NCI-H1092 (cell line): ENCODE measurements around the gene ARHGAP15.

Source experiments
- DNase-seq: peaks from one replicate; lab custom pipeline; 2025; lab: John Stamatoyannopoulos, UW

The ARHGAP15 gene

DNA sequence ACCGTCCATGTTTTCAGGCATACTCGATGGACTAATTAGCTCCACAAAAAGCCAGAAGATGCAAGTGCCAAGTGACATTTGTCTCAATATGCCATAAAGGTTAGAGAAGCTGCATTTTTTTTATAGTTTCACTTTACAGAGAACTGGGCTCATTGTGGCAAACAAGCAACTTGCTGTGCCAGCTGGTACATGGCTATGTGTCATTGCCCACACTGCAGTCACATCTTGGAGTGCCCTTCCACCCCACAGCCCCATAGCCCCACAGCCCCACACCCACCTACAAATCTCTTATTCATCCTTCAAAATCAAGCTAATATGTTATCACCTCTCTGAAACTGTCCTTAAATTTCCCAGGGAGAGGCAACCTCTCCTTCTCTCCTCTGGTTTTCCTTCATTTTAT is 451.9 kb downstream of the ARHGAP15 start:
- DNase-seq, result no peak

DNA sequence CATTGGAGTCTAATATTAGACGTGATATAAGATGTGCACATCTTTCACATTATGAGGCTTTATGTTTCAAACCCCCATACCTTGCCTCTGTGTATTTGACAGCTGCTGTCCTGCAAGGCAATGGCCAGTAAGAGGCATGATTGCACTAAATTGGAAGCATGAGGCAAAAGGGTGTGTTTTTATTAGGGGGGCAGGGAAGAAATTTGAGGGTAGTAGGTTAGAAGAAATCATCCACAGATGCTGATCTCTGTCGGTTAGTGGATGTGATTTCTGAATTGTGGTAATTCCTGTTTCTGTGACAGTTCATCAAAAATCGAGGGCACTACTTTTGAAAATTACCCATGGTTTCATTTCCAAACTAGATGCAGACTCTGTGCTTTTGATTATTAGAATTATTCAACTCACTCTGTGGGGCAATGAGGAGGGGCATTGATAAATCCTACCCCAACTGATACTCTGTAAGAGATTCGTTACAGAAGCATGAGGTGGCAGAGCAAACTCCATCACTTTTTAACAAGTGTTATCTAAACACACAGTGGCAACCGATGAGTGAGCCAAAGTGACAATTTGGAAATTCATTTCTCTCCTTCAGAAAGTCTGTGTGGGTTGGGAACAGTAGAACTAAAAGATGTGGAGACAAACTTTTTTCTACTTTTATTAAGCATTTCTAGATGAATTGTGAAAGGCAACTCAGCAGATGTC is 453.0 kb downstream of the ARHGAP15 start:
- no peak for DNase-seq

DNA sequence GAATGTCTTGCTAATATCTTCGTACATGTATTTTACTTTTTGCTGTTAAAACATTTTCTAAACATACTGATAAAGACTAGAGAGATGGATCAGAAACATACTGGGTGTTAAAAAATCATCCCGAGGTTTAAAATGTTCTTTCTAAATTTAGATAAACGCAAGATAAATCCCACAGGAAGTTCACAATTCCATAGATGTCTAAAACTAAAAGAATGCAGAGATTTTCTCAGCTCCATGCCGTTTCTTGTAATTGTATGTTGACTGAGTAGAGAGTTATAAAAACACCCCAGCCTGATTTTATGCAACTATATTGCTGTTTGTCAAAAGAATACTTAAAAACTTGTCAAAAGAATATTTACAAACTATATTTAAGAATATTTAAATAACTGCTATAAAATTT is 455.7 kb downstream of the ARHGAP15 start:
- no peak for DNase-seq

DNA sequence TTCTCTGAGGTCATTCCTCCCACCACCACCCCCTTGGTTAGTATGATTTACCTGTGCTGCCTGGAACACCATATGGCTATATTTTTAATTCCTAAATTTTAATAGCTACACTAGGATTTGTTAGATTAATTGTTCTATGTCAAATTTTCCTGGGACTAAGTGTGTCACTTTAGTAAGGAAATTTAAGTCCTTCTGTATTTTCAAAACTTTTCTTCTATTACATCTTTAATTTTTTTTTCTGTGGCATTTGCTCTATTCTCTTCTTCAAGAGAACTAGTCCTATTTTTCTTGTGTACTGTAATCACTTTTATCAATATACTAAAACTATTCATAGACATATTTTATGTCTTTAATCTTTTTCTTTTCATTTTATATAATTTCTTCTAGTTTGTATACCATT is 456.9 kb downstream of the ARHGAP15 start:
- no peak for DNase-seq

DNA sequence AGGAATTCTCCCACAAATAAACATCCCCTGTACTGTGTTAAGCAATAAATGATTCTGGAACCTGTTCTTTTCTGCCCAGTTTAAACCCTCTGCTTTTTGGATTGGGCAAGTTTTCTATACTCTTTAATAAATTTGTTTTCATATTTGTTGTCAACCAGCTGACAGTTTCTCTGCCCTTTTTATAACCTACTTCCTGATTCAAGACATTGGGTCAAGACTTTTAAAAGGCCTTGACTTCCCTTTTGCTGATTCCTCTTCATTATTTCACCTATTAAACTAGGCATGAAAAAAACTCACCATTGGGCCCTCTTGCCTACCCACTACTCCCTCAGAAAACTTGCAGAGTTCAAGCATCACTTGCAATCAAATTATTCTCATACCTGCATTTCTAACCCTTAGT is 459.5 kb downstream of the ARHGAP15 start:
- DNase-seq, result no peak

DNA sequence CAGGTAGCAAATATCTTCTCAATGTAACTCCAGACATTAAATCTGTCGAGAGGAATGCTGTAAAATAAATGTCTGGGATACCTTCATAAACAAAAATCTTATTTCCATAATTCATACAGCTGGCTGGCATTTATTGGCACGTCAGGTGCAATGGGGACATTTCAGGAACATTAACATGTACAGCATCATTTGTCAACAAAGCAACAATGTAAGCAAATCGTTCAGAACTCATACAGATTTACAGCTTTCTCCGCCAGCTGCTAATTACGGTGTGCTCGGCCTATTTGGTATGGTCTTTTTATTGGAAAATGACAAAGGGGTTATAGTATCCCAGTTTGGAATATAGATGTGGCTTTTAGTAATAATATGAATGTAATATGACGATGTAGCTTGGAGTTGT is 464.9 kb downstream of the ARHGAP15 start:
- DNase-seq, result no peak

DNA sequence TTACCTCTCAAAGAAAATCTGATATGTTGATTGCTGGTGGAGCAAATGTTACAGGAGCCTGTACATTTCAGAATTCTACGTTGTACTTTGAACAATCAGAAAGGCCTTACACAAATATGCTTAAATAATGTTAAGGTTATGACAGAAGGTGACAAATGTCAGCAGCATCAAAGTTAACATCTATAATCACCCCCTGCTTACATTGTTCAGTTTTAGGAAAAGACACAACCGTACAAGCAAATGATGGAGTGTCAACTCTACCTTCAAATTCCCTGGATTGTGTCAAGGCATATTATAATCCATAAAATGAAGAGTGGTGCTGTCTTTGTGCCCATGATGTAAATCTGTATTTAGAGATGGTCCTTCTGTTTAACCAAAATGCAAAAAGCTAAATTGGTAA is 465.5 kb downstream of the ARHGAP15 start:
- no peak for DNase-seq

DNA sequence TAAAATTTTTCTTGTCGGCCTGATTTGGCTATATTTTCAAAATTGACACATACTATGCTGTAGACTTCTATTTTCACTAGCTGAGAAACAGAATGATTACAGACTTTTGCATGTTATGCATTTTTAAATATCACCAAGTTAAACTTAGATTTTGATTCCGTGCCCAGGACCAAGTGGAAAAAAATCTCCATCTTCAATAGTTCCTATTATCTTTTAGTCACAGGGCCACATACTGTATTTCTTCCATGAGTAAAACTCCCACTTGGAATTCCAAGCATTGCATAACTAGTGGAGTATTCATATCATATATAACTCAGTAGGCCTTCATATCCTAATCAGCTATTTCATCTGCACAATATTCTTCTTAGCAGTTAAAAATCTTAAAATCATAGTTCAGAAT is 470.9 kb downstream of the ARHGAP15 start:
- DNase-seq, result no peak

DNA sequence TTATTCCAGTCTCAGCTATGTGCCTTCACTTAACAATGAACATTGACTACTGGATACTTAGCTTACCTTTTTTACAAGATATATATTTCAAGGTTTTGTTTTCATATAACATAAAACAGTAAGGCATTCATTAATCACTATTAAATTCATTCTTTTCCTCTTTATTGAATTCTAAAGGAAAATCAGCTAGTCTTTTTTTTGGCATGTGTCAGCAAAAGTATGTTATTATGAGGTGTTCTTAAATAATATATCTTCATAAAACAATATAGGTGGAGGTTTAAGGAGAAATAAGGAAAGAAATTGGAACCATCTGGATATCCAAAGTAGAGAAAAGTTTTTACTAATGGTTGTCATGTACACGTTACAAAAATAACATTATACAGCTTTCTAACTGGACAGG is 472.6 kb downstream of the ARHGAP15 start:
- no peak for DNase-seq

DNA sequence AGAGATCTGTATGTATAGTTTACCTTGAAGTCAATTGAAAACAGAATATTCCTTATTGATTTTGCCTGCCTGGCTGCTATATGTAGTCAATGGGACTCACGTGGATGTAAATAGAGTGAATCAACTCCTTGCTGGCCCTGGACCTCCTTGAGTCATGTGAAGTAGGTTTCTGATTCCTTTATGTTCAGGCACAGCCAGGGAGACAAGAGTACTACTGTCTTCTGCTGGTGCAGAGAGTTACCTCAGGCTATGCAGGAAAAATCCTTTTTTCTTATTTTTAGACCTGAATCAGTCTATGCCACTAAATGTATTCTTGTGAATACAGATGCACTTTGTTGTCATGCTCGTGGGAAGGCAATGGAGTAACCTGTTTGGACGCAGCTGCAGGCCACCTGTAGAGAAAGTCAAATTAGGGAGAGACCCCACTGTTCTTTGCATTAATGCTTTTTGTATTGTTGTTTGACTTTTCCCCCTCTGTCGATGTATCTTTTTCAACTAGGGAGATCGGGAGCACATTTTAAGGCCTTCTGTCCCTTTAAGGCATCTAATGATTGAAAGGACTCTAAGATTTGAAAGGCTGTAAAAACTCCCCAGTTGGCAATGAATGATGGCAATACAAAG is 473.9 kb downstream of the ARHGAP15 start:
- no peak for DNase-seq

DNA sequence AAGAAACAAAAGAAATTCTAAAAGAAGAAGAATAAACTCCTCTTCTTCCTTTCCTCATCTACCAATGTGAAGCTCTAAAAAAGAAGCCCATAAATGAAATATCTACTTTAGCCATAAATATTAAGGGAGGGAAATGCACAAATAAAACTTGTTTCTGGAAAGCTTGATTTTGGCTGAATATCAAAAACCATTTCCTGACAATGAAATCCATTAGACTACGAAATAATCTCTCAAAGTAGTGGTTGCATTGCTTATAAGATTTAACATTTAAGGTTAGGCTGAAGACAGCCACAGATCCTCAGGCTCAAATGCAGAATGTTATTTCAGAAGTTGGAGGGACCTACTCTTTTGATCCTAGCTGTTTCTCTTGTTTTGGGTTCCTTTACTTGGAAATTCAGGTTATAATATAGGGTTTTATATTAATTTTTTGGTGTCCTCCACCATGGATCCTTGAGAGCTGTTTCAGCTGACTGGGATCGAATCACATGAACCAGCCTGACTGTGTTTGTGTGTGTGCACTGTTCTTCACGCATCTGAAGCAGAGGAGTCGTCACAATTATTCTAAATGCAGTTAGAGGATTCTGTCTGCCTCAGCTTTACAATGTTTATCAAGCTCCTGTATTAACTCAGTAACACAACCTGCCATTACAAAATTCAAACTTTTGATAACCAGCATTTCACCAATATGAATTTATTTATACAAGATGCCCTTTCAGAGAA is 474.8 kb downstream of the ARHGAP15 start:
- no peak for DNase-seq

DNA sequence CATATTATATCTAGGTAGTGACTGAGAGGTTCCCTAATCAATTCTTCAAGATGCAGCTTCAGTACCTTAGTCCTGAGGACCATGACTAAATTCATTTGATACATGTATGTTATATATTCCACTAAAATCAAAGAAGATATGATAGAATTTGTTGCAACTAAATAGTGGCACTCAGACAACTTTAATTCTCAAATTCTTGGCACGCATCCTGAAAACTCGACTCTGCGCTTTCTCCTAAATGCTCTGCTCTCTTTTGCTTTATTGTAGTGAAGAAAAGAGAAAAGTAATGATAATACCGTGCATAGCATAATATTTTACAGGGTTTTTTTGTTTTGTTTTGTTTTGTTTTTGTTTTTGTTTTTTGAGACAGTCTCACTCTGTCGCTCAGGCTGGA is 475.3 kb downstream of the ARHGAP15 start:
- DNase-seq, result no peak

DNA sequence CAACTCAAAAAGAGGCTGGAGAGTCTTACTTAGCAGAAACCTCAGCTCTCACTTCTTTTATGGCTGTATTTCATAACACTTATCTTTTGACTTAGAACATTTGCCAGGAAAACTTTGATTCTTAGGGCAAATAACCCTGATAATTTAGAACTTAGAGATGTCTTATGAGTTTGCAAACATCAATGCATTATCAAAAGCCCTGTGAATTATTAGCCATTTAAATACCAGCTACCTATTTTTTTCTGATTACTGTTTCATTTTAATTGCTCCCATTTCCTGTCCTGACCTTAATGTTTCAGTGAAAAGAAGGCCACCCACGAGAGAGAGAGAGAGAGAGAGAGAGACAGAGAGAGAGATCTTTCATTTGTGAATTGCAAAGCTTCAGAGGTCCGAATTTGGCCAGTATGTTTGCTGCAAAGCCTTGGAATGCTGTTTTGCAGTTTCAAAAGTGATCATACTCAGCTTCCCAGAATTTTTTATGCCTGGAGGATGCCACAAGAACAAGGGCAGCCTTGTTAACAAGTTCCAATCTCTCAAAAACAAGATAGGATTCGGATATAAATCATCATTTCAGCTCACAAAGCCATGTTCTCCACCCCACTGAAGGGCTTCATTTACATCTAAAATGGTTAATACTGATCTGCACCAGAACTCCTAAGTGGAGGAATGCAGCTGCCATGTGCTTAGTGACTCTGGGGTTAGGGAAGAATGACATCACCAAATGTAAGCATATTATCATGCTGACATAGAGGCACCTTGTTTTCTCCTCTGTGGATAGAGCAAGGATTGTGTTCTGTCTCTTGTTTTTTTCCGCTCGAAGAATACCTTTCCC is 478.2 kb downstream of the ARHGAP15 start:
- no peak for DNase-seq

DNA sequence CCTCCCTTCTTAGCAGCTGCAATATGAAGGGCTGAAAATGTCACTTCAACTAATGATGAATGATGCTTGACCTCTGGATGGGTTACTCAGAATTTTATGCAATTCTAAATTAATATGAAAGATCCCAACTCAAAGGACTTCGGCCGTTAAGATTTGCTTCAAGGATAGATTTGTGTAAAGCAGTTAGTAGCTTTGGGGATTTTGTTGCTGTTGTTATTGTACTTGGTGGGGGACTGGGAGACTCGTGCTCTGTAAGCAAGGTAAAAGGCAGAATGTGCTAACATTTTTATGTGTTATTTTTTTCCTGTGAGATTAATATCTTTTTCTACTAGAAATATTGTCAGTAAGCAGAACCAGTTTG is 478.8 kb downstream of the ARHGAP15 start:
- no peak for DNase-seq

DNA sequence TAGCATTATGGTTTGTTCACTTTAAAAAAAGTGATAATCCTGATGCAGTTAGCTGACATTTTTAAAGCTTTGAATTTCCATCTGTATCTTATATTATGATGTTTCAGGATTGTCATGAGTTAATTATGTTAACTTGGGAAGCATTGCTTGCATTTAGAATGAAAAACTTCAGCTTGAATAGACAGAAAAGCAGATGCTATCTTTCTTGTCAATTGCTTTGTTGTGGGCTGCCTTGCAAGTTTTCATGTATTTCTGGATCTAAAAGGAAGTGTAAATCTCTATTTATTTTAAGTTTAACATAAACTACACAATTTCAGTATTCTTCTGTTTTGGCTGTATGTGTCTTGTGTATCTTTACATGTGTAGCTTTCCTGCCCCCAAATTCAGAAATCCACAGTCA is 479.5 kb downstream of the ARHGAP15 start:
- no peak for DNase-seq

DNA sequence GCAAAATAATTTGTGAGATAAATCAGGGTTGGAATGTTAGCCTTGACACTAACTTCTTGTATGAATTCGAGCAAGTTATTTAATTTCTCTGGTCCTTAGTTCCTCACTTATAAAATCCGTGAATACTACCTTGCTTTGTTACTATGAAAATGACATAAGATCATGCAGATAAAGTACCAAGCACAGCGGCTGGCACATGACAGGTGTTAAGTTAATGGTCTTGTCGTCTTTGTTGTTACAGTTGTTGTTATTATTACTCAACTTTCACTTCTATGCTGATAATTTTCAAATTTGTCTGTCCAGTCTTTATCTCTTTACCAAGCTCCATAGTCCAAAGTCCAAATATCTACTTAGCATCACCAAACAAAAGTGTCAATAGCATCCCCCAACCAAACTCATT is 482.1 kb downstream of the ARHGAP15 start:
- DNase-seq, result no peak

DNA sequence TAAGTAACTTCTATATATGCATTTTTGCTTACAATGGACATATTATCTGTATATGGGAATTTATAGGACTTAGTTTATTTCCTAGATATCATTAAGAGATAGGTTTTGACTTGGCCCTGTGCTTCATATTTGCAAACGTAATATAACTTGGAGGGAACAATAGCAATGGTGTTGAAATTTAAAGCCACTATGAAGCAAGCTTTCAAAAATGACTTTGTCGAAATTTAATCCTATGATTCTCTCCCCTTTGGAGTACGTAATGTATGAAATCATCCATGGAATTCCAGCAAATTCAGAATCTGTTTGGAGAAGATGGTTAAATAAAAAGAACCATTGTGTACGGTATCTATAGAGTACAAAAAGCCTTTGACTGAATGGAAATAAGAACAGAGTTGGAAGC is 486.3 kb downstream of the ARHGAP15 start:
- DNase-seq, result no peak

DNA sequence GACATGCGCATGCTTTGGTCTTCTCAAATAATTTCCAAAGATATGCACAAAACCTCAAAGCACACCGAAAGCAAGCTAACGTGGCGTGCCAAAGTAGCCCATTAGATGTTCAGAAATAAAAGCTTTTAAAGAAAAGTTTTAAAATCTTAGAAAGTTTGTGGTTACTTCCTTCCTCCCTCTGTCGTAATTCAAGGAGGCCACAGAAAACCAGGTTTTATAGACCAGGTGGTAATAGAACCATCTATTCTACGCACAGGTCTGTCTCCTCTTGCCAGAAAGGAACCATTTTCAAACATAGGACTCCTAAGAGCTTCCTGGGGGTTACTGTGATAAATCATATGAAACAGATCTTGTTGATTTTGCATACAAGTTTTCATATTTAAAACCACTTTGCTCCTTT is 487.2 kb downstream of the ARHGAP15 start:
- DNase-seq, result no peak

DNA sequence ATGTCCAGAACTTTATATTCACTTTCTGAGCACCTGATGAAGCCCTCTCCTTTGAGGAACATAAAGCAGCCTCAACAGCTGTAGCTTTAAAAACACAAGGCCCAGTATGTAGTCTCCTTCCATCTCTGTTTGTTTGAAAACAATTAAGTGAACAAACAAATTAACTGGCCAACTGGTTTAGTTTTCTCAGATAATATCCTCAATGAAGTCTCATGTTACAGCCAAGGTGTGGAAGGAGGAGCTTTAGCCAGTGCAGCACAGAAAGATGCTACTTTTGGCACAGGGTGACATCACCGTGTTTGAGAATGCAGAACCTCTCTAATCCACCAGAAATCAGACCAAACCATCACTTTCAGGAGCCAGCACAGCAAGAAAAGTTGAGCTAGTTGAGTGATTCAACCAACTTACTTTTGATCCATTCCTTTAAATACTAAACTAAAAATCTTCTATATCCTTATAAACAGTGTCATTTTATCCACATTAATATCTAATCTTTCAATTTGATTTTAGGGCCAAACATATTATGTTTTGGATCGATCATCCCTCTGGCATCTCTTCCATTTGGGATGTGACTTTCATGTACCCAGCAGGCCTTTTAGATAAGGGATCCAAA is 488.7 kb downstream of the ARHGAP15 start:
- no peak for DNase-seq

DNA sequence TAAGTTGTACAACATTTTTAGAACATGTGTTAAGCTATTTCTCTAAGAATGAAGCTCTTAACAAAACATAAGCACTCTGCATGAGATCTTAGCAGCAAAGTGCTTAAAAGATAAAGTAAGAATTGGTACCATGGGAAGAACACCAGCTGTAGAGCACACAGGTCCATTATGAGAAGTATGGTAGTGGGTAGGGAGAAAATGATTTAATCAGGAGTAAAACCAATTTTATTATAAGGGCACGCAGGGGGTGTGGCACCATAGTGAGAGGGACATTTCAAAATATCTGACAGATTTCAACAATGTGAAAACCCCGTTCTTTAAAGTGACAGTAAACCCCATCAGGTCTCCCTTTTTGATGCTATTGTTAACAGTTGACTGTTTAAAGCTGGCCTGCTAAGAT is 492.9 kb downstream of the ARHGAP15 start:
- no peak for DNase-seq

DNA sequence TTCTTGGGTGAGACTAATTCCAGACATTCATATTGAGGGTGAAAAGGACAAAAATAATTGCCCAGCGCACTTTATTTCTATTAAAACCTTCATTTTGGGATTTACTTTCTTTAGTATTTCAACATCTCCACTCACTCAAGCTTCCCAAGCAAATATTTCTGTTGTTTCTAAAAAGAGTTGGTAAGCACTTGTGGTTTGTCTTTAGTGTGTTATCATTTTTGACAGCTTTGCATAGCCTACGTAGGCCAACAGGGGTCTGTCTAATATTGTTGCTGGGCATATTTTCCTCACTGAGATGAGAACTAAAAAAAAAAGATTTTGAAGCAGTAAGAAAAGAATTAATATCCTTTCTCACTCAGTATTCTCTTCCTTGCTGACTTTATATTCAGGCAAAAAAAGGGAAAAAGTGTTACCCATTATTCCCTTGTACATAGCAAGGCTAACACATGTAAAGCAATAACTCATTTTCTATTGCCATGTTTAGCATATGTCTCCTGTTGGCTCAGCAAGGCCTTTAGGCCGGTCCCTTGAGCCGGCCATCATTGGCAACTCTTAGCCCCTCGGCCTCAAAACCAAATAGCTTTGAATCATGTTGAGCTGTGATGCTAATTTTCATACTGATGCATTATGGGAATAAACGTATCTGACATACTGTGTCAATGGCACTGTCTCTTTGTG is 494.2 kb downstream of the ARHGAP15 start:
- no peak for DNase-seq

DNA sequence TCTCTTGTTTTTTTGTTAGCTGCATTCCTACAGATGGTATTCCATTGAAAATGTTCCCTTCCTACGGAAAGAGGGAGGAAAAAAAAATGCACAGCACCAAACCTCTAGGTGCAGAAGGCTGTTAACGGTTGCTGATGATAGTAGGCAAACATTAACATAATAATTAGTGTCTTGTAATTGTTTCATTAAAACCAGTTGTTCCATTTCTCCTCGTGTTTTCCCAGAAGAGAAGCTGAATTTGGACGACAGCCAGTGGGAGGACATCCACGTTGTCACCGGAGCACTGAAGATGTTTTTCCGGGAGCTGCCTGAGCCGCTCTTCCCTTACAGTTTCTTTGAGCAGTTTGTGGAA is 494.7 kb downstream of the ARHGAP15 start:
- no peak for DNase-seq
